ENCODE data around the gene RASGRF2. TPM values are rescaled to one million over a fixed set of nuclear protein-coding genes. Genes with fewer than 3 reads are reported as not detected.

RASGRF2 gene
- total and polyA plus RNA-seq, 2 of the 13 experiments (the other 11 are each of a cell fraction or from before 2014, with no cell fraction given): 23.6 to 29.0 TPM

DNA sequence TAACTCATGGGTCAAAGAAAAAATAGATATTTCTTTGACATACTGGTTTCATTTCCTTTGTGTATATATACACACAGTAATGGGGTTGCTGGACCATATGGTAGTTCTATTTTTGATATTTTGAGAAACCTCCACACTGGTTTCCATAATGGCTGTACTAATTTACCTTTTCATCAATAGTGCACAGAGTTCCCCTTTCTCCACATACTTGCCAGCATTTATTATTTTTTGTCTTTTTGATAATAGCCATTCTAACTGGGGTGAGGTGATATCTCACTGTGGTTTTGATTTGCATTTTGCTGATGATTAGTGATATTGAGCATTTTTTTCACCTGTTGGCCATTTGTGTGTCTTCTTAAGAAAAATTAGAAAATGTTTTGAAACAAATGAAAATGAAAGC lies 194.6 kb downstream of the RASGRF2 start:
- ChIA-PET POLR2A (no interaction called here), CTCF (ENCODE audit: low intra/inter-chr PET ratio, low total read pairs) (no interaction called here)
- in situ Hi-C loops (cut with HindIII; ENCODE audit: extremely low pct_ligation_motif_present, low pct_unique_long_range_greater_than_20kb) (no loop called here), intact Hi-C loops (cut with micrococcal nuclease; ENCODE audit: unreplicated experiment) (no loop called here)
- ATAC-seq (no peak), DNase-seq (ENCODE audit: low spot score) (no peak), FAIRE-seq (no peak)
- no peak overlapping the region for H3K27ac ChIP-seq (ENCODE audit: extremely low read length, insufficient read depth, low read length)
- BruUV-seq (replicated peaks): no TSS peak
- H3K9me3 ChIP-seq (ENCODE audit: low read length): no peaks in the 10 kb centered on the region
- no peak overlapping the region for H3K9ac ChIP-seq (ENCODE audit: insufficient read depth, low read depth, low read length)
- H3K4me1 ChIP-seq (ENCODE audit: insufficient read depth, low read length): no peaks in the 10 kb centered on the region
- H3K4me3 ChIP-seq (replicated peaks in 1 of 3; ENCODE audit: insufficient read depth in 1 of 3, low read depth in 2 of 3, low read length in 3 of 3): no peak overlapping the region
- H2AFZ ChIP-seq (ENCODE audit: low read length): no peak overlapping the region
- H3K4me2 ChIP-seq (ENCODE audit: low read depth, low read length): no peak overlapping the region
- no peaks in the 10 kb centered on the region for H3K27me3 ChIP-seq (ENCODE audit: control insufficient read depth in 1 of 2, insufficient read depth in 2 of 2, low read length in 2 of 2)
- H3K36me3 ChIP-seq (replicated peaks in 1 of 2; ENCODE audit: control insufficient read depth in 1 of 2, insufficient read depth in 2 of 2, low read length in 2 of 2): no peaks in the 10 kb centered on the region; a peak in 1 of 5 replicates
- H4K20me1 ChIP-seq (ENCODE audit: insufficient read depth, low read length): no peaks in the 10 kb centered on the region
- no peak for TF ChIP-seq ETV6 (CRISPR knock-in tag; conservative IDR thresholded peaks at IDR 0.05)
- TF ChIP-seq SOX6 (IDR thresholded peaks at IDR 0.05): no peak
- no peak for TF ChIP-seq SOX6 (CRISPR knock-in tag; IDR thresholded peaks at IDR 0.05)
- TF ChIP-seq, protein P1, sequence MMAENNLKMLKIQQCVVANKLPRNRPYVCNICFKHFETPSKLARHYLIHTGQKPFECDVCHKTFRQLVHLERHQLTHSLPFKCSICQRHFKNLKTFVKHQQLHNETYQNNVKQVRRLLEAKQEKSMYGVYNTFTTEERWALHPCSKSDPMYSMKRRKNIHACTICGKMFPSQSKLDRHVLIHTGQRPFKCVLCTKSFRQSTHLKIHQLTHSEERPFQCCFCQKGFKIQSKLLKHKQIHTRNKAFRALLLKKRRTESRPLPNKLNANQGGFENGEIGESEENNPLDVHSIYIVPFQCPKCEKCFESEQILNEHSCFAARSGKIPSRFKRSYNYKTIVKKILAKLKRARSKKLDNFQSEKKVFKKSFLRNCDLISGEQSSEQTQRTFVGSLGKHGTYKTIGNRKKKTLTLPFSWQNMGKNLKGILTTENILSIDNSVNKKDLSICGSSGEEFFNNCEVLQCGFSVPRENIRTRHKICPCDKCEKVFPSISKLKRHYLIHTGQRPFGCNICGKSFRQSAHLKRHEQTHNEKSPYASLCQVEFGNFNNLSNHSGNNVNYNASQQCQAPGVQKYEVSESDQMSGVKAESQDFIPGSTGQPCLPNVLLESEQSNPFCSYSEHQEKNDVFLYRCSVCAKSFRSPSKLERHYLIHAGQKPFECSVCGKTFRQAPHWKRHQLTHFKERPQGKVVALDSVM (CRISPR knock-in tag; IDR thresholded peaks at IDR 0.05): no peak
- TF ChIP-seq, protein P2, sequence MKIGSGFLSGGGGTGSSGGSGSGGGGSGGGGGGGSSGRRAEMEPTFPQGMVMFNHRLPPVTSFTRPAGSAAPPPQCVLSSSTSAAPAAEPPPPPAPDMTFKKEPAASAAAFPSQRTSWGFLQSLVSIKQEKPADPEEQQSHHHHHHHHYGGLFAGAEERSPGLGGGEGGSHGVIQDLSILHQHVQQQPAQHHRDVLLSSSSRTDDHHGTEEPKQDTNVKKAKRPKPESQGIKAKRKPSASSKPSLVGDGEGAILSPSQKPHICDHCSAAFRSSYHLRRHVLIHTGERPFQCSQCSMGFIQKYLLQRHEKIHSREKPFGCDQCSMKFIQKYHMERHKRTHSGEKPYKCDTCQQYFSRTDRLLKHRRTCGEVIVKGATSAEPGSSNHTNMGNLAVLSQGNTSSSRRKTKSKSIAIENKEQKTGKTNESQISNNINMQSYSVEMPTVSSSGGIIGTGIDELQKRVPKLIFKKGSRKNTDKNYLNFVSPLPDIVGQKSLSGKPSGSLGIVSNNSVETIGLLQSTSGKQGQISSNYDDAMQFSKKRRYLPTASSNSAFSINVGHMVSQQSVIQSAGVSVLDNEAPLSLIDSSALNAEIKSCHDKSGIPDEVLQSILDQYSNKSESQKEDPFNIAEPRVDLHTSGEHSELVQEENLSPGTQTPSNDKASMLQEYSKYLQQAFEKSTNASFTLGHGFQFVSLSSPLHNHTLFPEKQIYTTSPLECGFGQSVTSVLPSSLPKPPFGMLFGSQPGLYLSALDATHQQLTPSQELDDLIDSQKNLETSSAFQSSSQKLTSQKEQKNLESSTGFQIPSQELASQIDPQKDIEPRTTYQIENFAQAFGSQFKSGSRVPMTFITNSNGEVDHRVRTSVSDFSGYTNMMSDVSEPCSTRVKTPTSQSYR (CRISPR knock-in tag; IDR thresholded peaks at IDR 0.05; ENCODE audit: borderline replicate concordance): no peak
- TF ChIP-seq ZKSCAN5 (CRISPR knock-in tag; IDR thresholded peaks at IDR 0.05): no peak
- no peak for TF ChIP-seq ZIK1 (CRISPR knock-in tag; IDR thresholded peaks at IDR 0.05; ENCODE audit: borderline replicate concordance, low read depth)
- no peak for TF ChIP-seq RORA (CRISPR knock-in tag; IDR thresholded peaks at IDR 0.05)
- no peak for TF ChIP-seq NFYC (CRISPR knock-in tag; IDR thresholded peaks at IDR 0.05)
- no peak for TF ChIP-seq ATRX (CRISPR knock-in tag; IDR thresholded peaks at IDR 0.05; ENCODE audit: borderline replicate concordance)
- TF ChIP-seq ZNF143 (CRISPR knock-in tag; IDR thresholded peaks at IDR 0.05): no peak
- TF ChIP-seq POLR2G (IDR thresholded peaks at IDR 0.05; ENCODE audit: low read depth, low read length): no peak
- TF ChIP-seq, protein P3, sequence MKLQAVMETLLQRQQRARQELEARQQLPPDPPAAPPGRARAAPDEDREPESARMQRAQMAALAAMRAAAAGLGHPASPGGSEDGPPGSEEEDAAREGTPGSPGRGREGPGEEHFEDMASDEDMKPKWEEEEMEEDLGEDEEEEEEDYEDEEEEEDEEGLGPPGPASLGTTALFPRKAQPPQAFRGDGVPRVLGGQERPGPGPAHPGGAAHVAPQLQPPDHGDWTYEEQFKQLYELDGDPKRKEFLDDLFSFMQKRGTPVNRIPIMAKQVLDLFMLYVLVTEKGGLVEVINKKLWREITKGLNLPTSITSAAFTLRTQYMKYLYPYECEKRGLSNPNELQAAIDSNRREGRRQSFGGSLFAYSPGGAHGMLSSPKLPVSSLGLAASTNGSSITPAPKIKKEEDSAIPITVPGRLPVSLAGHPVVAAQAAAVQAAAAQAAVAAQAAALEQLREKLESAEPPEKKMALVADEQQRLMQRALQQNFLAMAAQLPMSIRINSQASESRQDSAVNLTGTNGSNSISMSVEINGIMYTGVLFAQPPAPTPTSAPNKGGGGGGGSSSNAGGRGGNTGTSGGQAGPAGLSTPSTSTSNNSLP (IDR thresholded peaks at IDR 0.05; ENCODE audit: low read depth, low read length): no peak
- no peaks in the 10 kb centered on the region for H3K79me2 ChIP-seq (ENCODE audit: insufficient read depth, low read length)

Data from HepG2 (cell line).